Stomach (tissue), 4 donors: ENCODE results near the gene CLASRP.

Experiments used
- EP300 ChIP-seq: sonication (generic); formaldehyde crosslinking; IDR thresholded peaks from one replicate; pipeline ENCODE4 v1.6.1; 2017; ENCODE audit warnings: antibody characterized with exemption
- POLR2A ChIP-seq, 4 donors: fragments of 450-650 bp; IDR thresholded peaks; one replicate each; pipeline ENCODE4 v1.6.1; 2016; ENCODE audit warnings: antibody characterized with exemption in 4 of 4, control low read depth in 2 of 4, mild to moderate bottlenecking in 1 of 4, moderate library complexity in 1 of 4
- POLR2AphosphoS5 ChIP-seq, 3 donors: sonication (generic); formaldehyde crosslinking; IDR thresholded peaks; one replicate each; pipeline ENCODE4 v1.6.1; 2016; ENCODE audit warnings: antibody characterized with exemption in 3 of 3
- TF ChIP-seq, protein P1 (sequence below), 7 experiments: fragments of 450-650 bp in 4 of 7; fragments of 200-600 bp in 3 of 7; sonication (generic) in 3 of 7; IDR thresholded peaks; one replicate each; pipeline ENCODE4 v1.5.1; 2016 to 2019; ENCODE audit warnings: antibody characterized with exemption in 7 of 7, control low read depth in 2 of 7, mild to moderate bottlenecking in 1 of 7

DNA sequence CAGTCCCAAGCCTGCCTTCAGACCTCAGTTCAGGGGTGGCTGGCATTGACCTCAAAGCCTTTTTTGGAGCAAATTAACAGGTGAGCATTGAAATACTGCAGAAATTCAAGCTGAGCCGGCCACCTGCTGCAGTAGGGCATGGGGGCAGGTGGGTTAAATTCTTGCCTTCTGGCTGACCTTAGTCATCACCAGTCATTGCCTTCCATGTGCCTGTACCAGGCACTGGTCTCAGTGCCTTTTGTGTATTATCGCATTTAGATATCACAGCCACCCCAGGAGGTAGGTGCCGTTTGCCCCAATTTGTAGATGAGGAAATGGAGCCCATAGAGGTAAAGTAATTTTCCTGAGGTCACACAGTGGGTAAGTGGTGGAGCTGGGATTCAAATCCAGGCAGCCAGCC lies 61.4 kb downstream of the CLASRP start:
- TF ChIP-seq, protein P1, sequence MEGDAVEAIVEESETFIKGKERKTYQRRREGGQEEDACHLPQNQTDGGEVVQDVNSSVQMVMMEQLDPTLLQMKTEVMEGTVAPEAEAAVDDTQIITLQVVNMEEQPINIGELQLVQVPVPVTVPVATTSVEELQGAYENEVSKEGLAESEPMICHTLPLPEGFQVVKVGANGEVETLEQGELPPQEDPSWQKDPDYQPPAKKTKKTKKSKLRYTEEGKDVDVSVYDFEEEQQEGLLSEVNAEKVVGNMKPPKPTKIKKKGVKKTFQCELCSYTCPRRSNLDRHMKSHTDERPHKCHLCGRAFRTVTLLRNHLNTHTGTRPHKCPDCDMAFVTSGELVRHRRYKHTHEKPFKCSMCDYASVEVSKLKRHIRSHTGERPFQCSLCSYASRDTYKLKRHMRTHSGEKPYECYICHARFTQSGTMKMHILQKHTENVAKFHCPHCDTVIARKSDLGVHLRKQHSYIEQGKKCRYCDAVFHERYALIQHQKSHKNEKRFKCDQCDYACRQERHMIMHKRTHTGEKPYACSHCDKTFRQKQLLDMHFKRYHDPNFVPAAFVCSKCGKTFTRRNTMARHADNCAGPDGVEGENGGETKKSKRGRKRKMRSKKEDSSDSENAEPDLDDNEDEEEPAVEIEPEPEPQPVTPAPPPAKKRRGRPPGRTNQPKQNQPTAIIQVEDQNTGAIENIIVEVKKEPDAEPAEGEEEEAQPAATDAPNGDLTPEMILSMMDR (IDR thresholded peaks at IDR 0.05) = no peak
- TF ChIP-seq POLR2AphosphoS5 (IDR thresholded peaks at IDR 0.05) = peak in 2 of 3 donors; percentile 42 to 71
- TF ChIP-seq POLR2A (IDR thresholded peaks at IDR 0.05) = no peak
- no peak for TF ChIP-seq EP300
